ENCODE results near the gene ERBB4.

DNA sequence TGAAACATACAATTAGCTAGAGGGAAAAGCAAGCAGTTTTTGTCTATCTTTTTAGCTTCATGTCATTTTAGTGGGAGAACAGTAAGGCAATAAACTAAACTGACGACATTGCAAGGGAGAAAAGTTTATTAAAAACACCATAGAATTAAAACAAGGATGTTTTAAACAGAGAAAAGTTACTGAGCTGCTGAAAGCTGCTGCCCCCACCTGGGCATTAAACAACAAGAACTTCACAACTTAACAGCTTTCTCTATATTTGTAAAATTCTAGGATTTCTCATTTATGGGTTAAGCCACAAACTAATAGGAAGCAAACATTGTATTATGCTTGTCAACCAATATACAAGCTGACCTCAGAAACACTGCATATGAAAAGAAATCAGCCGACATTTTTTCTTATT lies 289.2 kb downstream of the ERBB4 start:
- TF ChIP-seq, protein P1, sequence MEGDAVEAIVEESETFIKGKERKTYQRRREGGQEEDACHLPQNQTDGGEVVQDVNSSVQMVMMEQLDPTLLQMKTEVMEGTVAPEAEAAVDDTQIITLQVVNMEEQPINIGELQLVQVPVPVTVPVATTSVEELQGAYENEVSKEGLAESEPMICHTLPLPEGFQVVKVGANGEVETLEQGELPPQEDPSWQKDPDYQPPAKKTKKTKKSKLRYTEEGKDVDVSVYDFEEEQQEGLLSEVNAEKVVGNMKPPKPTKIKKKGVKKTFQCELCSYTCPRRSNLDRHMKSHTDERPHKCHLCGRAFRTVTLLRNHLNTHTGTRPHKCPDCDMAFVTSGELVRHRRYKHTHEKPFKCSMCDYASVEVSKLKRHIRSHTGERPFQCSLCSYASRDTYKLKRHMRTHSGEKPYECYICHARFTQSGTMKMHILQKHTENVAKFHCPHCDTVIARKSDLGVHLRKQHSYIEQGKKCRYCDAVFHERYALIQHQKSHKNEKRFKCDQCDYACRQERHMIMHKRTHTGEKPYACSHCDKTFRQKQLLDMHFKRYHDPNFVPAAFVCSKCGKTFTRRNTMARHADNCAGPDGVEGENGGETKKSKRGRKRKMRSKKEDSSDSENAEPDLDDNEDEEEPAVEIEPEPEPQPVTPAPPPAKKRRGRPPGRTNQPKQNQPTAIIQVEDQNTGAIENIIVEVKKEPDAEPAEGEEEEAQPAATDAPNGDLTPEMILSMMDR (IDR thresholded peaks at IDR 0.05), result no peak
- no peak for TF ChIP-seq POLR2A (IDR thresholded peaks at IDR 0.05)

All from Peyer's patch (tissue), 4 donors.